Neural progenitor cell (in vitro differentiated cells): Measurements from ENCODE around the gene SIT1. TPM values are rescaled to one million over a fixed set of nuclear protein-coding genes. Genes with fewer than 3 reads are reported as not detected.

ENCODE experiments used
- DNase-seq: peaks from one replicate; pipeline ENCODE4 v3.0.0-alpha.2; 2016; ENCODE audit warnings: low spot score
- H2AFZ ChIP-seq: fragments of 200-600 bp; sonication (generic); replicated peaks from 2 replicates; pipeline ENCODE4 v1.6.1; 2016; ENCODE audit warnings: antibody characterized with exemption
- H3F3A ChIP-seq: fragments of 200-600 bp; sonication (generic); 2 replicates; pipeline ENCODE4 v1.6.1; 2016; ENCODE audit warnings: antibody characterized with exemption, low read depth
- H3K27ac ChIP-seq: fragments of 200-600 bp; sonication (generic); 2 replicates; pipeline ENCODE4 v1.5.1; 2016; ENCODE audit warnings: mild to moderate bottlenecking
- H3K27me3 ChIP-seq: fragments of 200-600 bp; sonication (generic); 2 replicates; pipeline ENCODE4 v1.6.1; 2016; ENCODE audit warnings: mild to moderate bottlenecking, moderate library complexity
- H3K36me3 ChIP-seq: fragments of 200-600 bp; sonication (generic); 2 replicates; pipeline ENCODE4 v1.5.1; 2016
- H3K4me1 ChIP-seq: fragments of 200-600 bp; sonication (generic); 2 replicates; pipeline ENCODE4 v1.6.1; 2016; ENCODE audit warnings: mixed run types
- H3K4me2 ChIP-seq: fragments of 200-600 bp; sonication (generic); 2 replicates; pipeline ENCODE4 v1.6.1; 2016
- H3K4me3 ChIP-seq: fragments of 200-600 bp; sonication (generic); 2 replicates; pipeline ENCODE4 v1.5.1; 2016
- H3K79me2 ChIP-seq: fragments of 200-600 bp; sonication (generic); 2 replicates; pipeline ENCODE4 v1.6.1; 2016; ENCODE audit warnings: low read depth
- H3K9ac ChIP-seq: fragments of 200-600 bp; sonication (generic); 2 replicates; pipeline ENCODE4 v1.6.1; 2016
- H3K9me3 ChIP-seq: fragments of 200-600 bp; sonication (generic); 2 replicates; pipeline ENCODE4 v1.5.1; 2016; ENCODE audit warnings: low read depth
- H4K20me1 ChIP-seq: fragments of 200-600 bp; sonication (generic); 2 replicates; pipeline ENCODE4 v1.6.1; 2016; ENCODE audit warnings: low read depth
- H3K27ac Mint-ChIP-seq: 3 replicates; pipeline ENCODE4 v1.8.0; 2021; ENCODE audit warnings: mixed read lengths
- H3K27me3 Mint-ChIP-seq: 2 replicates; pipeline ENCODE4 v1.8.0; 2022; ENCODE audit warnings: low read depth, mild to moderate bottlenecking, inconsistent platforms, moderate library complexity, mixed read lengths; ENCODE audit not compliant: insufficient read depth
- H3K36me3 Mint-ChIP-seq: 3 replicates; pipeline ENCODE4 v1.8.0; 2021; ENCODE audit warnings: mixed read lengths
- H3K4me1 Mint-ChIP-seq: 3 replicates; pipeline ENCODE4 v1.8.0; 2021; ENCODE audit warnings: mixed read lengths
- H3K4me3 Mint-ChIP-seq: 3 replicates; pipeline ENCODE4 v1.8.0; 2021; ENCODE audit warnings: mild to moderate bottlenecking, moderate library complexity, mixed read lengths
- H3K9me3 Mint-ChIP-seq: 3 replicates; pipeline ENCODE4 v1.8.0; 2020; ENCODE audit warnings: mixed read lengths
- CTCF ChIP-seq: fragments of 200-600 bp; sonication (generic); IDR thresholded peaks from 2 replicates; pipeline ENCODE4 v1.5.1; 2017; ENCODE audit warnings: antibody characterized with exemption, mild to moderate bottlenecking
- EZH2 ChIP-seq: fragments of 200-600 bp; sonication (generic); IDR thresholded peaks from 2 replicates; pipeline ENCODE4 v1.6.1; 2017; ENCODE audit warnings: antibody characterized with exemption, mild to moderate bottlenecking, moderate library complexity
- EZH2phosphoT487 ChIP-seq: fragments of 200-600 bp; sonication (generic); IDR thresholded peaks from 2 replicates; pipeline ENCODE4 v1.6.1; 2017; ENCODE audit warnings: antibody characterized with exemption
- total RNA-seq: library from RNA; depleted of rRNA; stranded (reverse); fragments of >200 nt; gene quantifications from 2 replicates; pipeline ENCODE4 v1.2.3, GENCODE V29; 2015; ENCODE audit warnings: low replicate concordance

Gene SIT1
- total RNA-seq, 1 donor from 2014 or later, result 0.86 TPM

DNA sequence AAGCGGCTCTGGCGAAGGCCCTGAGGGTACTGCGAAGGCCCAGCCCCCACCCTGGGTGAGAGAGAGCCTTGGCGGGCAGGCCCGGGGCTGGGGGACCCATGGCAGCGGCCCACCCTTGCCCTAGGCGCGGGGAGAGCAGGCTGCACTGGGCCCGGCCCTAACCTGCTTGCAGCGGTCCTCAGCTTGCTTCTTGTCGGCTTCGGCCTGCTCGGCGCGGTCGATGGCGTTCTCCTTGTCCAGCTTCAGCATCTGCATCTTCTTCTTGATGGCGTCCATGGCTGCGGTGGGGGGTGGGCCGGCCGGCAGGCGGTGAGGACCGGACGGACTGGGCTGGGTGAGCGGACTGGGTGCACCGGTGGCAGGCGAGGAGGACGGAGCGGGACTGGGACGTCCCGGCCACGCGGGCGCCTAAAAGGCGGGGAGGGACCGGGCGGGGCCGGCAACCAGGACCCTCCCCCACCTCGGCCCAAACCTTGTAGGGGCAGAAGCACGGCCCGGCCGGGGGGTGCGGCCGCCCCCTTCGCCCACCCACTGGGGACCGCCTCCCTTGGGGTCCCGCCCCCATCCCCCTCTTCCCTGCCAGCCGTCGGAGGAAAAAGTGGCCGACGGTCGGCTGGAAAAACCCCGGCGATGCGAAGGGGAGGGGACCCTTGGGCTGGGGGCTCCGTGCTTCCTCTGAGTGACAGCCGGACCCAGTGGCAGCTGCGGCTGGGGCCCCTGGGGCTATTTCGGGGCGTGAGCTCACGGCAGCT lies 39.0 kb upstream of the SIT1 start, which contains the start of gene TPM2:
TSS of gene TPM2 (minus strand) at position 384 of the 752 bp plus-strand sequence. CDS start at position 276, 108 bp downstream.
- Histone ChIP-seq H4K20me1 (no peaks in the 10 kb centered on the region), H3K4me3 (peak within 1 kb of the TSS; percentile 69), H3K27ac (no peak within 1 kb of the TSS)

DNA sequence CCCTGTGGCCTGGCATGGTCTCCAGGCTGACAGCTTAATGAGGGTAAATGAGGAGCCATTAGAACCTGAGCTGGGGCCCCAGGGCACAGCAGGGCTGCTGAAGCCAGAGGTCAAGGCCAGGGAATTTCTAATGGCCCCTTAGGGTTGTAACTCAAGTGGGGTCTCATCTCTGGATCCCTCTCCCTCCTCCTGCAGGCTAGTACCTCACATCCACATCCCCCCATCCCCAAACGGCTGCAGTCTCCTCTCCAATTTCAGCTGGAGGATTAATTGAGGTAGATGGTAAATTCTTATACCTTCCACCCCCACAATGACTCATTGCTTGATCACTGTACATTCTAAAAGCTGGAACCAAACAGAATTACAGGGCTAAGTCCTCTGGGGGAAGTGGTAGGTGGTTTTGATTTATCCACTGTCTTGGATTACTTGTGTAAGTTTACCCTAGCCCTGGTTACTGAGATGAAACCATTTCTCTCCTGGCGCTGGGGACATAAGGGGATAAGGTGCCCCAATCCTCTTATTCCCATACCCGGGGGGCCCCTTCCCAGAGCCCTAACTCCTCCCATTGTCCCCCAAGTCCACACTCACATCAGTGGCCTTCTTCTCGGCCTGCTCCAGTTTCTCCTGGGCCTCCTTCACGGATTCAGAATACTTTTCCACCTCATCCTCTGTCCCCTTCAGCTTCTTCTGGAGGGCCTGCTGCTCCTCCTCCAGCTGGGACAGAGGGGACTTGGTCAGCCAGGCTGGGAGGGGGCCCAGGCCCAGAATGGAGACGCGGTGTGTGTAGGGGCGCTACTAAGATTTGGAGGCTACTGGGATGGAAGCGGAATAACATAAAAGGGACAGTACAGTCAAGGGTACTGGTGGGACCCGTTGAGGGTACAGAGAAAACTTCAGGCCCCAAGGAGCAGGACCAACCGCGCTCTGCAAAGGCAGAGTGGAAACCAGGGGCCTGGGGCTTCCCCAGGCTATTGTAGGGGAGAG lies 38.1 kb upstream of the SIT1 start:
- peak overlapping the region; percentile 66 for H2AFZ ChIP-seq
- H3K79me2 ChIP-seq, result peaks cover 19% of the 10 kb centered on the region
- peak overlapping the region; percentile 62 for H3K9ac ChIP-seq

More for the DNA sequence above, 39.0 kb upstream of the SIT1 start, which contains the start of gene TPM2:
- no peaks in the 10 kb centered on the region for H3K27me3 ChIP-seq
- DNase-seq, result peak; percentile 78
- Mint-ChIP-seq H3K36me3 (peaks cover 8% of the 10 kb centered on the region), H3K27me3 (peaks cover 7% of the 10 kb centered on the region), H3K27ac (peak within 1 kb of the TSS; percentile 61), H3K9me3 (peaks cover 2% of the 10 kb centered on the region), H3K4me1 (peaks cover 36% of the 10 kb centered on the region), H3K4me3 (peak within 1 kb of the TSS; percentile 89)
- H3K79me2 ChIP-seq, result peaks cover 19% of the 10 kb centered on the region
- TF ChIP-seq CTCF (no peak), EZH2phosphoT487 (no peak), EZH2 (no peak)
- peaks cover 10% of the 10 kb centered on the region for H3K4me1 ChIP-seq
- H3K4me2 ChIP-seq, result peak within 1 kb of the TSS; percentile 89
- H2AFZ ChIP-seq, result peak within 1 kb of the TSS; percentile 66
- no peaks in the 10 kb centered on the region for H3K36me3 ChIP-seq
- H3K9me3 ChIP-seq, result no peaks in the 10 kb centered on the region
- H3F3A ChIP-seq, result peaks cover 16% of the 10 kb centered on the region
- peak within 1 kb of the TSS; percentile 62 for H3K9ac ChIP-seq

More for the DNA sequence above, 38.1 kb upstream of the SIT1 start:
- Mint-ChIP-seq H3K9me3 (peaks cover 2% of the 10 kb centered on the region), H3K27me3 (peaks cover 9% of the 10 kb centered on the region), H3K4me3 (peak overlapping the region; percentile 82), H3K27ac (peak overlapping the region; percentile 61), H3K36me3 (peaks cover 11% of the 10 kb centered on the region), H3K4me1 (peaks cover 36% of the 10 kb centered on the region)
- Histone ChIP-seq H3K4me2 (peak overlapping the region; percentile 89), H3K27ac (no peak overlapping the region), H3K36me3 (no peaks in the 10 kb centered on the region), H3K9me3 (no peaks in the 10 kb centered on the region), H3K4me3 (peak overlapping the region; percentile 69), H3F3A (peaks cover 16% of the 10 kb centered on the region), H3K27me3 (no peaks in the 10 kb centered on the region), H4K20me1 (no peaks in the 10 kb centered on the region), H3K4me1 (peaks cover 10% of the 10 kb centered on the region)
- TF ChIP-seq EZH2phosphoT487, result no peak
- TF ChIP-seq CTCF, result no peak
- no peak for TF ChIP-seq EZH2
- DNase-seq, result no peak
